IMR-90 (cell line): ENCODE results near the gene UBXN11. TPM values are rescaled to one million over a fixed set of nuclear protein-coding genes. Genes with fewer than 3 reads are reported as not detected.

ENCODE experiments used
- ATAC-seq: fragments of 200-7000 bp; cut with Tn5 transposase; 2 replicates; pipeline ENCODE4 v1.9.1; 2020; ENCODE audit warnings: low read depth, mild to moderate bottlenecking, moderate library complexity
- BruUV-seq: library from RNA; stranded (reverse); fragments of 400-500 nt; replicated peaks from 2 replicates; lab custom pipeline; 2021; lab: Mats Ljungman, UMichigan
- CTCF ChIA-PET: fragments of 300-600 bp; formaldehyde crosslinking; extraction: SDS; loops from one replicate; lab custom pipeline; 2021; ENCODE audit warnings: antibody characterized with exemption; lab: Yijun Ruan, JAX
- POLR2A ChIA-PET: fragments of 300-600 bp; sonication (Branson Sonifier 250); formaldehyde crosslinking; loops from one replicate; lab custom pipeline; 2022; ENCODE audit warnings: antibody characterized with exemption; ENCODE audit not compliant: unreplicated experiment; lab: Charles Lee
- DNase-seq: peaks from one replicate; pipeline ENCODE4 v3.0.0; 2013
- H2AFZ ChIP-seq: replicated peaks from 2 replicates; pipeline ENCODE3; 2013; ENCODE audit warnings: low read length, mild to moderate bottlenecking; ENCODE audit not compliant: poor library complexity
- H2AK5ac ChIP-seq: 2 replicates; pipeline ENCODE4 v1.6.1; 2013; ENCODE audit warnings: low read depth, low read length, inconsistent platforms
- H2AK9ac ChIP-seq: replicated peaks from 2 replicates; pipeline ENCODE3; 2013; ENCODE audit warnings: mild to moderate bottlenecking, low read depth, low read length, moderate library complexity; ENCODE audit not compliant: poor library complexity
- H2BK120ac ChIP-seq: 2 replicates; pipeline ENCODE4 v1.6.1; 2013; ENCODE audit warnings: low read depth, low read length, inconsistent platforms
- H2BK15ac ChIP-seq: 3 replicates; pipeline ENCODE4 v1.6.1; 2013; ENCODE audit warnings: low read depth, low read length, inconsistent platforms
- H2BK20ac ChIP-seq: 2 replicates; pipeline ENCODE4 v1.6.1; 2013; ENCODE audit warnings: low read depth, mild to moderate bottlenecking, inconsistent platforms, low read length, moderate library complexity
- H2BK5ac ChIP-seq: 2 replicates; pipeline ENCODE4 v1.6.1; 2013; ENCODE audit warnings: mild to moderate bottlenecking, low read depth, low read length, inconsistent platforms; ENCODE audit not compliant: poor library complexity, severe bottlenecking
- H3K14ac ChIP-seq: replicated peaks from 2 replicates; pipeline ENCODE4 v1.6.1; 2013; ENCODE audit warnings: low read depth, low read length, inconsistent platforms
- H3K18ac ChIP-seq: 2 replicates; pipeline ENCODE4 v1.6.1; 2013; ENCODE audit warnings: low read depth, low read length, control low read depth
- H3K23ac ChIP-seq: 2 replicates; pipeline ENCODE4 v1.6.1; 2013; ENCODE audit warnings: low read depth, low read length, inconsistent platforms
- H3K27ac ChIP-seq: 2 replicates; pipeline ENCODE4 v1.5.1; 2013; ENCODE audit warnings: mild to moderate bottlenecking, control low read depth, low read length; ENCODE audit not compliant: insufficient read depth
- H3K27me3 ChIP-seq: 2 replicates; pipeline ENCODE4 v1.6.1; 2013; ENCODE audit warnings: low read length; ENCODE audit not compliant: control insufficient read depth, insufficient read depth
- H3K36me3 ChIP-seq: 2 replicates; pipeline ENCODE4 v1.6.1; 2013; ENCODE audit warnings: low read length, mixed read lengths; ENCODE audit not compliant: control insufficient read depth, insufficient read depth
- H3K4ac ChIP-seq: 2 replicates; pipeline ENCODE4 v1.6.1; 2013; ENCODE audit warnings: low read depth, low read length, inconsistent platforms
- H3K4me1 ChIP-seq: 2 replicates; pipeline ENCODE4 v1.6.1; 2013; ENCODE audit warnings: low read length, mixed read lengths; ENCODE audit not compliant: control insufficient read depth, insufficient read depth
- H3K4me2 ChIP-seq: 2 replicates; pipeline ENCODE4 v1.6.1; 2013; ENCODE audit warnings: low read depth, mild to moderate bottlenecking, control low read depth, low read length, moderate library complexity
- H3K4me3 ChIP-seq: 2 replicates; pipeline ENCODE4 v1.5.1; 2013; ENCODE audit warnings: low read depth, mild to moderate bottlenecking, control low read depth, low read length, moderate library complexity; ENCODE audit not compliant: insufficient read depth
- H3K56ac ChIP-seq: 2 replicates; pipeline ENCODE4 v1.6.1; 2013; ENCODE audit warnings: low read length, inconsistent platforms; ENCODE audit not compliant: insufficient read depth; ENCODE audit errors: extremely low read depth
- H3K79me1 ChIP-seq, 2 experiments: 2 replicates each; pipeline ENCODE4 v1.6.1; 2013; ENCODE audit warnings: low read length in 2 of 2, inconsistent platforms in 1 of 2, low read depth in 1 of 2
- H3K9ac ChIP-seq: 2 replicates; pipeline ENCODE4 v1.6.1; 2013; ENCODE audit warnings: low read depth, low read length, control low read depth
- H3K9me1 ChIP-seq: 2 replicates; pipeline ENCODE4 v1.6.1; 2013; ENCODE audit warnings: low read length, inconsistent platforms; ENCODE audit not compliant: insufficient read depth
- H3K9me3 ChIP-seq: 2 replicates; pipeline ENCODE4 v1.6.1; 2013; ENCODE audit warnings: low read length; ENCODE audit not compliant: control insufficient read depth, insufficient read depth
- H4K20me1 ChIP-seq: 2 replicates; pipeline ENCODE4 v1.6.1; 2013; ENCODE audit warnings: low read length, inconsistent platforms; ENCODE audit not compliant: insufficient read depth
- H4K5ac ChIP-seq: 2 replicates; pipeline ENCODE4 v1.6.1; 2013; ENCODE audit warnings: mild to moderate bottlenecking, low read depth, low read length, control low read depth
- H4K8ac ChIP-seq, 2 experiments: 2 replicates each; pipeline ENCODE4 v1.6.1; 2013; ENCODE audit warnings: low read depth in 2 of 2, low read length in 2 of 2, control low read depth in 1 of 2, inconsistent platforms in 1 of 2
- H4K91ac ChIP-seq: 2 replicates; pipeline ENCODE4 v1.6.1; 2013; ENCODE audit warnings: low read depth, low read length, inconsistent platforms; ENCODE audit not compliant: insufficient read depth
- BHLHE40 ChIP-seq: fragments of 150-350 bp; IDR thresholded peaks from 2 replicates; pipeline ENCODE4 v1.6.1; 2016; ENCODE audit warnings: mild to moderate bottlenecking, low read depth, low read length
- MAZ ChIP-seq: IDR thresholded peaks from 2 replicates; pipeline ENCODE4 v1.6.1; 2012; ENCODE audit warnings: low read depth, mild to moderate bottlenecking, low read length, improper control_type of control experiment, moderate library complexity, borderline replicate concordance
- whole genome bisulfite sequencing, 2 experiments: methylation state at CpG; one replicate each; pipeline versions ENCODE4 v1.1.5 to v1.1.7; 2013; ENCODE audit warnings: missing lambda C conversion rate in 2 of 2; ENCODE audit not compliant: insufficient read length in 1 of 2; ENCODE audit errors: extremely low coverage in 2 of 2; 5-methylcytosine and 5-hydroxymethylcytosine counted together
- dilution Hi-C: fragments of 300-500 bp; cut with HindIII; formaldehyde crosslinking; loops from one replicate; pipeline ENCODE4 v1.14.3; 2018; ENCODE audit warnings: low sequenced_read_pairs; ENCODE audit not compliant: unreplicated experiment
- in situ Hi-C: fragments of 300-500 bp; cut with MboI; formaldehyde crosslinking; loops from 3 replicates; pipeline ENCODE4 v1.14.3; 2019; ENCODE audit warnings: low sequenced_read_pairs, inconsistent platforms, mixed read lengths
- intact Hi-C: fragments of 100-400 bp; cut with micrococcal nuclease; formaldehyde crosslinking; loops from 2 replicates; pipeline ENCODE4 v1.10.0; 2022
- polyA plus RNA-seq, 3 experiments: library from polyadenylated mRNA; depleted of rRNA; stranded (reverse); fragments of >200 nt; gene quantifications; 2 replicates each; pipeline ENCODE4 v1.2.3, GENCODE V29; 2012; ENCODE audit warnings: low replicate concordance in 1 of 3
- total RNA-seq: library from RNA; depleted of rRNA; stranded (reverse); fragments of >200 nt; gene quantifications from 2 replicates; pipeline ENCODE4 v1.2.3, GENCODE V29; 2012

The UBXN11 gene
- total and polyA plus RNA-seq, 2 of the 4 experiments (the other 2 are of a cell fraction): 5.2 to 17.0 TPM

GRCh38 chr1:26289158-26290059, 17.0 kb downstream of the UBXN11 start:
- H3K23ac ChIP-seq: no peak overlapping the region
- no peak for ATAC-seq
- H2BK15ac ChIP-seq: no peak overlapping the region
- intact Hi-C loops (no loop called here), dilution Hi-C loops (no loop called here), in situ Hi-C loops (no loop called here)
- no peaks in the 10 kb centered on the region for H3K36me3 ChIP-seq
- H3K27ac ChIP-seq: no peak overlapping the region
- H3K9ac ChIP-seq: no peak overlapping the region
- ChIA-PET POLR2A (no interaction called here), CTCF (no interaction called here)
- H2AFZ ChIP-seq: peak overlapping the region; percentile 33
- H3K27me3 ChIP-seq: no peaks in the 10 kb centered on the region
- TF ChIP-seq MAZ (no peak), BHLHE40 (no peak)
- H4K20me1 ChIP-seq: no peaks in the 10 kb centered on the region; the same call in 1 of the 2 replicates
- peaks cover 0 to 25% of the 10 kb centered on the region in 2 experiments; a peak in 2 of 4 replicates for H3K79me1 ChIP-seq
- WGBS, 2 experiments: 100% methylated on average over 10 of the region's 21 CpGs; no CpG with 5 or more reads in 1 of the 2 experiments
- H2AK9ac ChIP-seq: peak overlapping the region; percentile 61
- H4K8ac ChIP-seq: no peak overlapping the region
- no peak overlapping the region for H3K56ac ChIP-seq
- no TSS peak for BruUV-seq
- H2BK20ac ChIP-seq: no peak overlapping the region
- no peak for DNase-seq
- H3K18ac ChIP-seq: no peak overlapping the region
- peaks cover 11% of the 10 kb centered on the region for H3K9me1 ChIP-seq
- H3K9me3 ChIP-seq: no peaks in the 10 kb centered on the region
- no peak overlapping the region for H2BK5ac ChIP-seq
- H2AK5ac ChIP-seq: no peak overlapping the region
- H3K4me2 ChIP-seq: no peak overlapping the region
- H2BK120ac ChIP-seq: no peak overlapping the region
- H3K4ac ChIP-seq: no peak overlapping the region
- H4K91ac ChIP-seq: no peak overlapping the region
- H4K5ac ChIP-seq: no peak overlapping the region
- peaks cover 8% of the 10 kb centered on the region for H3K4me1 ChIP-seq
- no peak overlapping the region for H3K4me3 ChIP-seq
- H3K14ac ChIP-seq: no peak overlapping the region; the same call in 1 of the 2 replicates
